ENCODE data around the gene LZTS2.
A peak's percentile ranks its signal among the peaks of the same experiment; 100 is the strongest.

LZTS2 gene

DNA sequence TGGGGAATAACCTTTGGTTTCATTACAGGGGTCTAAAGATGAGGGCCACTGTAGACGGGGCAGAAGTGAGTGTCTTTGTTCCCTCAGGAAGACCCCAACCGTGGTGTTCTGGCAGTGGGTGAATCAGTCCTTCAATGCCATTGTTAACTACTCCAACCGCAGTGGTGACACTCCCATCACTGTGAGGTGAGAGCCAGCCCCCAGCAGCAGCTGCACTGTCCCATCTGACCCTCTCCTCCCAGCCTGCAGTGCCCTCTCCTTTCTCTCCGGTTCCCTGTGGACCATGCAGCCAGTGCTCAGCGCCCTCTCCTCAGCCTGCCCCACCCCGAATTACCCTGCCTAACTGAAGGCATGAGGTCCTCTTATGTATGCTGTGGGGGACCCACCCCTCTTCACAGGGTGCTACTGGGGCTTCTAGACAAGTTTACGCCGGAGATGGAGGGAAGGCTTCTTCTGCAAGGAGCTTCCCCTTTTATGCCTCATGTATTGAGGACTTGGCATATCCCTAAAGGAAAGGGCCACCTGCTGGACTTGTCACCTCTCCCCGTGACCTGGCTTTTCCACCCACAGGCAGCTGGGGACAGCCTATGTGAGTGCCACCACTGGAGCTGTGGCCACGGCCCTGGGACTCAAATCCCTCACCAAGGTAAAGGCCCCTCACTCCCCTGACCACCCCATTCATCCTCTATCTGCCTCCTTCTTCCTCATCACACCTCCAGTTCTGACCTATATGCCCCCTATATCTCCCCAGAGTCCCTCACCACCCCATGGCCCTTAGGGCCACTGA is 36.5 kb downstream of the LZTS2 start:
- H2AFZ ChIP-seq (ENCODE audit: low read length, unreplicated experiment): no peak overlapping the region
- no peak overlapping the region for H3K4me3 ChIP-seq (ENCODE audit: low read depth, low read length)
- H3K36me3 ChIP-seq (ENCODE audit: insufficient read depth, low read length): peaks cover 10% of the 10 kb centered on the region; the same call in 1 of the 2 replicates
- peaks cover 7% of the 10 kb centered on the region for H3K4me1 ChIP-seq (ENCODE audit: control insufficient read depth, insufficient read depth, low read length, unreplicated experiment)
- no peaks in the 10 kb centered on the region for H3K27me3 ChIP-seq (ENCODE audit: insufficient read depth, low read length)
- peaks cover 25% of the 10 kb centered on the region for H3K79me2 ChIP-seq (ENCODE audit: control insufficient read depth, insufficient read depth, low read length, unreplicated experiment)
- H3K27ac ChIP-seq (ENCODE audit: low read depth, low read length): no peak overlapping the region

DNA sequence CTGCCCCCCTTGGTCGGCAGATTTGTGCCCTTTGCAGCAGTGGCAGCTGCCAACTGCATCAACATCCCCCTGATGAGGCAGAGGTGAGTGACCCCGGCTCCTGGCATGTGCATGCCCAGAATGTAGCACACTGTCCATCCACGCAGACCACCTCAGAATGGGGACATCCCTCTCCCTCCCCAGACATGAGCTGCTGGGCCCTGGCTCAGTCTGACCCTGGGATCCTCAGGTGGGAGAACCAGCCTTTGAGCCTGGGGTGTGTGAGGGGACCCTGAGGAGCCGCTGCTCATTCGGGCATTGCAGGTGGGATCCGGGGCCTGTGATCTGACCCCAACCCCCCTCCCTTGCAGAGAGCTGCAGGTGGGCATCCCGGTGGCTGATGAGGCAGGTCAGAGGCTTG is 37.1 kb downstream of the LZTS2 start:
- no peak overlapping the region for H2AFZ ChIP-seq (ENCODE audit: low read length, unreplicated experiment)
- no peak overlapping the region for H3K4me3 ChIP-seq (ENCODE audit: low read depth, low read length)
- no peak overlapping the region for H3K27ac ChIP-seq (ENCODE audit: low read depth, low read length)
- H3K79me2 ChIP-seq (ENCODE audit: control insufficient read depth, insufficient read depth, low read length, unreplicated experiment): peaks cover 25% of the 10 kb centered on the region
- peaks cover 10% of the 10 kb centered on the region; the same call in 1 of the 2 replicates for H3K36me3 ChIP-seq (ENCODE audit: insufficient read depth, low read length)
- H3K27me3 ChIP-seq (ENCODE audit: insufficient read depth, low read length): no peaks in the 10 kb centered on the region
- H3K4me1 ChIP-seq (ENCODE audit: control insufficient read depth, insufficient read depth, low read length, unreplicated experiment): peaks cover 7% of the 10 kb centered on the region

DNA sequence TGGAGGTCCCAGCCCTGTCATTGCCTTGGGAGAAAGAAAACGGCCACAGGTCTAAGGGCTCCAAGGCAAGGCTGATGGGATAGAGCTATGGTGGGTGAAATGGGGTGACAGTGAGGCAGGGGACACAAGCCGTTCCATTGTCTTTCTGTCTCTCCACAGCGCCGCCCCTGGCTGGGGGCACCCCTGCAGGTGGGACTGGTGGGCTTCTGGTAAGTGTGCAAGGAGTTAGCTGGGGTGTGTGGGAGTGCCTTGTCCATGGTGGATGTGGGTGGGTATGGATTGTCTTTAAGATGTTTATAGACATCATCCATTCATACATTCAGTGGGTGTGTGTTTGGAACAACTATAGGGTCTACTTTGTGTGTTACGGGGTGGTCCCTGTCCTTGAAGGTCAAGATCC is 38.9 kb downstream of the LZTS2 start:
- Histone ChIP-seq H3K27me3 (ENCODE audit: insufficient read depth, low read length) (no peaks in the 10 kb centered on the region), H3K36me3 (ENCODE audit: insufficient read depth, low read length) (peaks cover 10% of the 10 kb centered on the region; the same call in 1 of the 2 replicates), H2AFZ (ENCODE audit: low read length, unreplicated experiment) (no peak overlapping the region)

DNA sequence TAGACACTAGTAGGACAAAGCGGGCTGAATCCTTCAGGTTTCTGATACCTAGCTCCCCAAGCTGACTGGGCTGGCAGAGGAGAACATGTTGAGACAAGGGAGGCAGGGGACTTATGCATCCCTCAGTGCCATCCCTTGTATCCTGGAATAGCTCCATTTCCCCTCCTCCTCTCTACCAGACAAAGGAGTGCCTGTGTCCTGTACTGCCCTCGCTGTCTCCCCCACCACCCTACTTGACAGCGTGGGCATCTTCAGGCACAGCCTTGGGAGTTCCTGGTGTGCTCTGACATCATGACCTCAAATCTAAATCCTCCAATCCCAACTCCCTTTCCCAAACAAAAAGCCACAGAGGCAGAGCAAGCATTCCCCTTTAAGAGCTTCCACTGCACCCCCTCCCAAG is 40.5 kb downstream of the LZTS2 start:
- peaks cover 6% of the 10 kb centered on the region for H3K79me2 ChIP-seq (ENCODE audit: control insufficient read depth, insufficient read depth, low read length, unreplicated experiment)
- H3K36me3 ChIP-seq (ENCODE audit: insufficient read depth, low read length): peaks cover 7% of the 10 kb centered on the region; the same call in 1 of the 2 replicates
- no peak overlapping the region for H3K27ac ChIP-seq (ENCODE audit: low read depth, low read length)
- H3K27me3 ChIP-seq (ENCODE audit: insufficient read depth, low read length): no peaks in the 10 kb centered on the region
- no peak overlapping the region for H3K4me3 ChIP-seq (ENCODE audit: low read depth, low read length)
- H3K4me1 ChIP-seq (ENCODE audit: control insufficient read depth, insufficient read depth, low read length, unreplicated experiment): peaks cover 16% of the 10 kb centered on the region
- H2AFZ ChIP-seq (ENCODE audit: low read length, unreplicated experiment): no peak overlapping the region

More for the DNA sequence above, 38.9 kb downstream of the LZTS2 start:
- Histone ChIP-seq H3K27ac (ENCODE audit: low read depth, low read length) (no peak overlapping the region), H3K4me3 (ENCODE audit: low read depth, low read length) (no peak overlapping the region), H3K4me1 (ENCODE audit: control insufficient read depth, insufficient read depth, low read length, unreplicated experiment) (peaks cover 9% of the 10 kb centered on the region), H3K79me2 (ENCODE audit: control insufficient read depth, insufficient read depth, low read length, unreplicated experiment) (peaks cover 17% of the 10 kb centered on the region)

DNA sequence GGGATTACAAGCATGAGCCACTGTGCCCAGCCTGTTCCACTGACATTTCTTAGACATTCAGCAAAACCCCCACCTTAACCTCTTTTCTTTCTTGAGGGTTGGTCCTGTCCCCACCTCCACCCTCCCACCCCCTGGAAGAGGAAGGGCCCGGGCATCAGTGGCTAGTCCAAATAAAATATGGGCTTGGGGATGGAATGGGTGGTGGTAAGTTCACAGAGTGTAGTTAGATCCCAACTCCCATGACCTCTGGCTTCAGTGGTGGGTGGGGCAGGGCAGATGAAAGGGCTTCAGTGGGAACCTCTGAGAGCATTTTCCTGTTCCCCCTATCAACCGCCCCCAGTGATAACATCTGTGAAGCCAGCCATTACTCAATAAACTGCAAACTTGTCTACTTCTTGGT is 41.2 kb downstream of the LZTS2 start:
- Histone ChIP-seq H3K27ac (ENCODE audit: low read depth, low read length) (no peak overlapping the region), H3K4me1 (ENCODE audit: control insufficient read depth, insufficient read depth, low read length, unreplicated experiment) (peaks cover 16% of the 10 kb centered on the region), H3K4me3 (ENCODE audit: low read depth, low read length) (no peak overlapping the region), H3K79me2 (ENCODE audit: control insufficient read depth, insufficient read depth, low read length, unreplicated experiment) (no peaks in the 10 kb centered on the region), H3K36me3 (ENCODE audit: insufficient read depth, low read length) (peaks cover 6% of the 10 kb centered on the region; the same call in 1 of the 2 replicates), H2AFZ (ENCODE audit: low read length, unreplicated experiment) (no peak overlapping the region), H3K27me3 (ENCODE audit: insufficient read depth, low read length) (no peaks in the 10 kb centered on the region)

DNA sequence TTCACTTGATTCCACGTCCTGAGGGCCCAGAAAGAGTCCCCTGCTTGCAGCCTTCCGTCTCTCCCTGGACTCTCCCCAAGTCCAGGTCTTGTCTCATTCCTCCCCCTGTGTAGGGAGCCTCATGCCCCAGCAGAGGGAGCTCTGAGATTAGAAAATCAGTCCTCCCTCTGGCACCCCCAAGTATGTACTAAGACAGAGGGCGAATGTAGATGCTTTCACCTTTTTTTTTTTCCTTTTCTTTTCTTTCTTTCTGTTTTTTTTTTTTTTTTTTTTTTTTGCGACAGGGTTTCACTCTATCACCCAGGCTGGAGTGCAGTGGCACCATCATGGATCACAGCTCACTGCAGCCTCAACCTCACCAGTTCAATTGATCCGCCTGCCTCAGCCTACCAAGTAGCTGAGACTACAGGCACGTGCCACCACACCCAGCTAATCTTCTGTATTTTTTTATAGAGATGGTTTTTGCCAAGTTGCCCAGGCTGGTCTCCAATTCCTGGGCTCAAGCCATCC is 41.7 kb downstream of the LZTS2 start:
- H2AFZ ChIP-seq (ENCODE audit: low read length, unreplicated experiment): no peak overlapping the region
- H3K79me2 ChIP-seq (ENCODE audit: control insufficient read depth, insufficient read depth, low read length, unreplicated experiment): no peaks in the 10 kb centered on the region
- H3K4me3 ChIP-seq (ENCODE audit: low read depth, low read length): no peak overlapping the region
- peaks cover 16% of the 10 kb centered on the region for H3K4me1 ChIP-seq (ENCODE audit: control insufficient read depth, insufficient read depth, low read length, unreplicated experiment)
- H3K27me3 ChIP-seq (ENCODE audit: insufficient read depth, low read length): no peaks in the 10 kb centered on the region
- peaks cover 6% of the 10 kb centered on the region; the same call in 1 of the 2 replicates for H3K36me3 ChIP-seq (ENCODE audit: insufficient read depth, low read length)
- no peak overlapping the region for H3K27ac ChIP-seq (ENCODE audit: low read depth, low read length)

DNA sequence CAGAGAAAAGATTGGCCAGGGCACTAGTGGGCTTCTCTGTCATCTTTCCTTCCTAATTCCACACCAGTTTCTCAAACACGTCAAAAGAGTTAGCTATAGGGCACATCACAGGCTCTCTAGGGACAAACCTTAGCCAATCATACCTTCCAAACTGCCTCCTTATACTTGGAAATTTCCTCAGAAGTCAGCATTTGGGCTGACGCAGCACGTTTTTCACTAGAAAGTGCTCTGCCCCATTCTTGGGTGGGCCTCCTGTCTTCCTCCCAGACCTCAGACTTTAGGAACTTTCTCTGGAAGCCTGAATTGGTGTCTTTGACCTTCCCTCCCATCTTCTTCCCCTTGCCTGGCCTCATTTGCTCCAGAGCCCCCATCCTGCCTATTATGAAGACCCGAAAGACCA is 42.5 kb downstream of the LZTS2 start:
- no peak overlapping the region for H2AFZ ChIP-seq (ENCODE audit: low read length, unreplicated experiment)
- H3K27ac ChIP-seq (ENCODE audit: low read depth, low read length): peak overlapping the region; percentile 83
- H3K79me2 ChIP-seq (ENCODE audit: control insufficient read depth, insufficient read depth, low read length, unreplicated experiment): no peaks in the 10 kb centered on the region
- no peaks in the 10 kb centered on the region for H3K27me3 ChIP-seq (ENCODE audit: insufficient read depth, low read length)
- peak overlapping the region; percentile 76 for H3K4me3 ChIP-seq (ENCODE audit: low read depth, low read length)
- H3K36me3 ChIP-seq (ENCODE audit: insufficient read depth, low read length): peaks cover 6% of the 10 kb centered on the region; the same call in 1 of the 2 replicates
- peaks cover 16% of the 10 kb centered on the region for H3K4me1 ChIP-seq (ENCODE audit: control insufficient read depth, insufficient read depth, low read length, unreplicated experiment)

DNA sequence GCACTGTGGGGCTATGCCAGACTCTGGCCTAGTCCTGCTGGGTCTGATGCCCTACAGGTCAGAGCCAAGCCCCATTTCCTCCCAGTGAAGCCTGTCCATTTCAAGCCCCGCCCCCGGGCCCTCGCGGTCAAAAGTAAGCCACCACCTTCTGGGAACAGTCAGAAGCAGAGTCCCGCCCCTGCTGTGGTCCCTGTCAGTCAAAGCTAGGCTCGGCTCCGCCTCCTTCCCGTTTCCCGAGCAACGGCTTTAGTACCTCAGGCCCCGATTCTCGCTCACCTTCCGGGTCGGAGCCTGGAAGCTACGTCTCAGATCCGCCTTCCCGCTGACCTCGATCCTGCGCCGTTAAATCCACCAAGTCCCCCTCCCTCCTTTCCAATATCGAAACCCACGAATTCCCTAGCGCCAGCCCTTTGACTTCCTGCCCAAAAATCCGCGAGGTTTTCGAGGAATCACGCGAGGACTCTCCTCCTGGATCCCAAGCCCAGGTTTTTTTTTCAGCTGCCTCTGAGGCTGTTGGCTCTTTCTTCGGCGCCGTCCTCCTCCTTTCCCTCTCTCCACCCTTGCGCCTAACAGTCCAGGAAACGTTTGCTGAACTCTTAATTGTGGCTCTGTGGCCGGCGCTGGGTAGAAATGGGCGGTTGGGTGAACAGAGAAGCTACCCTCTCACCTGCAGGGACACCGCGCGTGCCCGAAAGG is 43.2 kb downstream of the LZTS2 start:
- H3K27ac ChIP-seq (ENCODE audit: low read depth, low read length): peak overlapping the region; percentile 83
- no peaks in the 10 kb centered on the region for H3K36me3 ChIP-seq (ENCODE audit: insufficient read depth, low read length)
- H3K4me1 ChIP-seq (ENCODE audit: control insufficient read depth, insufficient read depth, low read length, unreplicated experiment): peaks cover 16% of the 10 kb centered on the region
- peak overlapping the region; percentile 69 for H2AFZ ChIP-seq (ENCODE audit: low read length, unreplicated experiment)
- no peaks in the 10 kb centered on the region for H3K79me2 ChIP-seq (ENCODE audit: control insufficient read depth, insufficient read depth, low read length, unreplicated experiment)
- no peaks in the 10 kb centered on the region for H3K27me3 ChIP-seq (ENCODE audit: insufficient read depth, low read length)
- H3K4me3 ChIP-seq (ENCODE audit: low read depth, low read length): peak overlapping the region; percentile 76

DNA sequence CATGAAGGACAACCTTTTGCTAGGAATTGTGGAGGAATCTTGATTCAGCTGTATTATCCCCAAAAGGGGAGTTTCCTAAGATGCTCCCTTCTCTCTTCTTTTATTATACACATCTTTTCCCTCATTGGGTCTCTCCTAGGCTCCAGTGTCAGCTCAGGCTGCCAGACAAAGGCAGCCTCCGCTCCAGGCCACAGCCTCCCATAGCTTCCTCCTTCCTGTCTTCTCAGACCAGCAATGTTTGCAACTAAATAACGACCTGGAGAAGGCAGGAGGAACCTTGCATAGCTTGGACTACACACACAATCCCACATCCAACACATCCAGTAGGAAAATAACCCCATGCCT is 43.7 kb downstream of the LZTS2 start:
- peaks cover 16% of the 10 kb centered on the region for H3K4me1 ChIP-seq (ENCODE audit: control insufficient read depth, insufficient read depth, low read length, unreplicated experiment)
- H3K36me3 ChIP-seq (ENCODE audit: insufficient read depth, low read length): no peaks in the 10 kb centered on the region
- H3K79me2 ChIP-seq (ENCODE audit: control insufficient read depth, insufficient read depth, low read length, unreplicated experiment): no peaks in the 10 kb centered on the region
- peak overlapping the region; percentile 83 for H3K27ac ChIP-seq (ENCODE audit: low read depth, low read length)
- H3K27me3 ChIP-seq (ENCODE audit: insufficient read depth, low read length): peaks cover 4% of the 10 kb centered on the region; the same call in 1 of the 2 replicates
- peak overlapping the region; percentile 76 for H3K4me3 ChIP-seq (ENCODE audit: low read depth, low read length)
- H2AFZ ChIP-seq (ENCODE audit: low read length, unreplicated experiment): peak overlapping the region; percentile 69

DNA sequence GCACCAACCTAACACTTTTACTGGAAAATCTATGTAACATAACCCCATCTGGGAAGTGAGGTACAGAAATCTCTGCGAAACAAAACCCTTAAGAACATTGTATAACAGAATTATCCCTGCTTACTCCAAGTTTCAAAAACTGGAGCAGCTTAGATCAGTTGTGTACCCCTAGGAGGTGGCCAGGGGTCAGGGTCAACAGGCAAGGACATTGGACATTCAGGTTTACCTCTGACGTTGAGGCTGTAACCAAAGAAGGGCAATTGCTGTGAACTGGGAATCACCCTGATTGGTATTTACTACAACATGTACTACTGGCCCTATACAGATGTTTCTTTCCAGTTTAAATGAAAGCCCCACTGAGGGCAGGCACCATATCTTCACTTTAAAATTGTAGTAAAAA is 44.5 kb downstream of the LZTS2 start:
- H3K27me3 ChIP-seq (ENCODE audit: insufficient read depth, low read length): peaks cover 12% of the 10 kb centered on the region
- H3K4me3 ChIP-seq (ENCODE audit: low read depth, low read length): no peak overlapping the region; the same call in 1 of the 2 replicates
- H3K27ac ChIP-seq (ENCODE audit: low read depth, low read length): no peak overlapping the region; the same call in 1 of the 2 replicates
- no peaks in the 10 kb centered on the region for H3K79me2 ChIP-seq (ENCODE audit: control insufficient read depth, insufficient read depth, low read length, unreplicated experiment)
- no peak overlapping the region for H2AFZ ChIP-seq (ENCODE audit: low read length, unreplicated experiment)
- H3K4me1 ChIP-seq (ENCODE audit: control insufficient read depth, insufficient read depth, low read length, unreplicated experiment): peaks cover 16% of the 10 kb centered on the region
- H3K36me3 ChIP-seq (ENCODE audit: insufficient read depth, low read length): no peaks in the 10 kb centered on the region
